Stimulated activated CD8-positive, alpha-beta memory T cell treated with anti-CD3 and anti-CD28 coated beads, Interleukin-12 subunit alpha, Interleukin-12 subunit beta, amount 100 ng/mL, for 24 hours (primary cell): Measurements from ENCODE around the gene GIMAP6.
"Not testable (repeated sequence)": the region's sequence is repeated elsewhere in the genome, so short reads cannot be mapped to it uniquely, and the experiment has no call there.

Experiments used
- DNase-seq: peaks from one replicate; pipeline ENCODE4 v3.0.0-alpha.2; 2020; ENCODE audit errors: extremely low read depth

GIMAP6 gene

DNA sequence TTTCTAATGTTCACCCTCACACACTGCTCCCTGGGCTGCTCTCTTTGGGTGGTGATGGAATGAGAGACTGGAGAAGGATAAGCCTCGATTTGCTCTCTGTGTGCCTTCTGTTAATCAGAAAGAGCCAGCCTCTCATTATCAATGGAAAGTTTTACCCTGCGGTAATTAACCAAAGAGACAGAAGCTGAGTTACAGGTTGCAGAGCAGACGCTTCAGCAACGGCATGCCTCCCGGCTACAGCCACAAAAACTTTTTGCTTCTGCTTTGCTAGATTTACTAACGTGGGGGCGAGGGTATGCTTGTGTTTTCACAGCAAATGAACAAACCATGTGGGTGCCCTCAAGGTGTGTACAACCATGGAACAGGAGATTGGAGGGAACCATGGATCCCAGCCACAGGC is 47.0 kb downstream of the GIMAP6 start:
- DNase-seq = no peak

DNA sequence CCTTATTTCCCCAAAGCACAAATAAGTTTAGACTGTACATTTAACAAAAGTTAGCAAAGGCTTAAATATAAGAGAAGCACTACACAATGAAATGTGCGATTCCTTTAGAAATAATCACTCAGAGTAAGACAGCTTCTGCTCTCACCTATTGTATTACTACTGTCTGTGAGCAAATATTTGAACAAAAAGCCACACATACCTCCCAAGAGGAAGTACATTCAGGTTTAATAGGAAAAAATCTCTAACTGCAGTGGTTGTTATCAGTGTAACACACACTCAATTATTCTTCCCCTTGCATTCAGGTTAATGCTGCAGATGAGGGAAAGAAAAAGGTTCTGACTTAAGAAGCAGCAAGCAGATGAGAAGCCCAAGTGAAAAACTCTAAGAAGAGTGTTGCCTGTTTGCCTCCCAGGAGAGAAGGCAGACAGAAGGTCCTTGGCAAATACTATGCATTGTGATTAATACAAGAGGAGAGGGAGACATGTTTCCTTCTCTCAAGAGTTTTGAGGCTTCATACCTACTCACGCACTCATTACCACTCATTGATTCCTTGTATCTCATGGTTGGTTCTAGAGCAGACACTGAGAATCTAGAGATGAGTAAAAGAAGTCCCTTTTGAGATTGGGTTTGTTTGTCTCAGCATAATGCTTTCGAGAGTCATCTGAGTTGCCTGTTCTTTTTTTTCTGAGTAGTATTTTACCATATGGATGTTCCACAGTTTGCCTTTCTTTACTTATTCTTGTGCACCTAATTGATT is 51.4 kb downstream of the GIMAP6 start:
- DNase-seq = no peak

DNA sequence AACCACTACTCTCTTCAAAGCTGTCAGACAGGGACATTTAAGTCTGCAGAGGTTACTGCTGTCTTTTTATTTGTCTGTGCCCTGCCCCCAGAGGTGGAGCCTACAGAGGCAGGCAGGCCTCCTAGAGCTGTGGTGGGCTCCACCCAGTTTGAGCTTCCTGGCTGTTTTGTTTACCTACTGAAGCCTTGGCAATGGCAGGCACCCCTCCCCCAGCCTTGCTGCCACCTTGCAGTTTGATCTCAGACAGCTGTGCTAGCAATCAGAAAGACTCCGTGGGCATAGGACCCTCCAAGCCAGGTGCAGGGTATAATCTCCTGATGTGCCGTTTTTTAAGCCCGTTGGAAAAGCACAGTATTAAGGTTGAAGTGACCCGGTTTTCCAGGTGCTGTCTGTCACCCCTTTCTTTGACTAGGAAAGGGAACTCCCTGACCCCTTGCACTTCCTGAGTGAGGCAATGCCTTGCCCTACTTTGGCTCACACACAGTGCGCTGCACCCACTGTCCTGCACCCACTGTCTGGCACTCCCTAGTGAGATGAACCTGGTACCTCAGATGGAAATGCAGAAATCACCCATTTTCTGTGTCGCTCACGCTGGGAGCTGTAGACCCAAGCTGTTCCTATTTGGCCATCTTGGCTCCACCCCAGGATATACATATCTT is 52.1 kb downstream of the GIMAP6 start:
- DNase-seq = not testable (repeated sequence)
